ENCODE results near the gene ICOS. TPM values are rescaled to one million over a fixed set of nuclear protein-coding genes. Genes with fewer than 3 reads are reported as not detected.

The ICOS gene
- total and polyA plus RNA-seq, 2 of the 4 experiments (the other 2 are of a cell fraction) = not detected

- TF ChIP-seq ELK1 (IDR thresholded peaks at IDR 0.05; ENCODE audit: borderline replicate concordance, low read depth, low read length) (no peak), MXI1 (IDR thresholded peaks at IDR 0.05; ENCODE audit: borderline replicate concordance, low read depth, low read length) (no peak)
Observed at GRCh38 chr2:203914546-203915182, 21.9 kb upstream of the ICOS start (continued).

DNA sequence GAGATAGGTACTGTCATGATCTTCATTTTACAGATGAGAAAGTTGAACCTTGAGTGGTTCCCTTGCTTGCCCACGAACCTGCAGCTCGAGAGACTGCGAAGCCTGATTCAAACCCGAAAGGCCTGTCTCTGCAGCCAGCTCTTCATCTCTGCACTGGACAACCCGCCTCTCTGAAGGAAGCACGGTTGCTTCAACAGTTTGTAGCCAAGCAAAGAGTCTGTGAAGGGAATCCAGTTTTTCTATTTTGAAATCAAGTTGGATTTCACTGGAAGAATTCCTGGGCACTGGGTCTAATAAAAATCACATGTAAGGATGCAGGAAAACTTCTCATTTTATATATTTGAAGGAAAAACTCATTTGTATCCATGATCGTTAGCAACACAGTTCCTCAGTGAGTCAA, 21.3 kb upstream of the ICOS start:
- no peak overlapping the region for H2BK15ac ChIP-seq (ENCODE audit: low read depth, low read length)
- H3K9me1 ChIP-seq (ENCODE audit: insufficient read depth, low read length) = no peaks in the 10 kb centered on the region
- DNase-seq = no peak
- H2AFZ ChIP-seq (replicated peaks; ENCODE audit: low read length, poor library complexity) = no peak overlapping the region
- ChIA-PET POLR2A (ENCODE audit: unreplicated experiment) (no interaction called here), CTCF (interaction anchor here (0.7 kb wide), 1 partner anchor 12 kb away, joined by 4 read pairs; no protein-coding TSS in a partner anchor)
- in situ Hi-C loops (cut with MboI; ENCODE audit: low sequenced_read_pairs) = loop anchor here (25.0 kb wide), 1 partner anchor 1328 kb away; no protein-coding TSS in a partner anchor
- H2BK120ac ChIP-seq (ENCODE audit: low read depth, low read length) = no peak overlapping the region
- no peaks in the 10 kb centered on the region for H4K20me1 ChIP-seq (ENCODE audit: insufficient read depth, low read length)
- no peak overlapping the region for H3K9ac ChIP-seq (ENCODE audit: low read depth, low read length)
- no peaks in the 10 kb centered on the region for H3K36me3 ChIP-seq (ENCODE audit: control insufficient read depth, insufficient read depth, low read length)
- H2AK9ac ChIP-seq (replicated peaks; ENCODE audit: low read depth, low read length, poor library complexity) = no peak overlapping the region
- no peak overlapping the region for H3K56ac ChIP-seq (ENCODE audit: extremely low read depth, insufficient read depth, low read length)
- H4K8ac ChIP-seq (ENCODE audit: low read depth in 2 of 2, low read length in 2 of 2) = no peak overlapping the region
- H3K27ac ChIP-seq (ENCODE audit: insufficient read depth, low read length) = no peak overlapping the region
- WGBS, 2 experiments (ENCODE audit: extremely low coverage in 2 of 2, insufficient read length in 1 of 2) = 87% methylated on average over 3 of the region's 7 CpGs; no CpG with 5 or more reads in 1 of the 2 experiments
- H4K91ac ChIP-seq (ENCODE audit: insufficient read depth, low read depth, low read length) = no peak overlapping the region
- dilution Hi-C loops (cut with HindIII; ENCODE audit: low sequenced_read_pairs, unreplicated experiment) = no loop called here
- H2BK20ac ChIP-seq (ENCODE audit: low read depth, low read length) = no peak overlapping the region
- H3K4me3 ChIP-seq (ENCODE audit: insufficient read depth, low read depth, low read length) = no peak overlapping the region
- no TSS peak for BruUV-seq (replicated peaks)
- no peak overlapping the region for H2BK5ac ChIP-seq (ENCODE audit: low read depth, low read length, poor library complexity, severe bottlenecking)
- no peak overlapping the region for H4K5ac ChIP-seq (ENCODE audit: low read depth, low read length)
- no peaks in the 10 kb centered on the region for H3K9me3 ChIP-seq (ENCODE audit: control insufficient read depth, insufficient read depth, low read length)
- H3K14ac ChIP-seq (replicated peaks; ENCODE audit: low read depth, low read length) = no peak overlapping the region
- intact Hi-C loops (cut with micrococcal nuclease) = no loop called here
- H3K18ac ChIP-seq (ENCODE audit: low read depth, low read length) = no peak overlapping the region
- no peak for TF ChIP-seq CEBPB (IDR thresholded peaks at IDR 0.05; ENCODE audit: low read depth, low read length)
- no peak for TF ChIP-seq BHLHE40 (IDR thresholded peaks at IDR 0.05; ENCODE audit: low read depth, low read length)
- no peaks in the 10 kb centered on the region for H3K79me1 ChIP-seq (ENCODE audit: low read depth in 1 of 2, low read length in 2 of 2)
- no peak overlapping the region for H3K23ac ChIP-seq (ENCODE audit: low read depth, low read length)
- H3K4me2 ChIP-seq (ENCODE audit: low read depth, low read length) = no peak overlapping the region
- no peaks in the 10 kb centered on the region for H3K4me1 ChIP-seq (ENCODE audit: control insufficient read depth, insufficient read depth, low read length)
- H3K4ac ChIP-seq (ENCODE audit: low read depth, low read length) = no peak overlapping the region
- peaks cover 16% of the 10 kb centered on the region for H3K27me3 ChIP-seq (ENCODE audit: control insufficient read depth, insufficient read depth, low read length)
- H2AK5ac ChIP-seq (ENCODE audit: low read depth, low read length) = no peak overlapping the region
- no peak for ATAC-seq (ENCODE audit: low read depth)

Measured in IMR-90 (cell line).